Stomach smooth muscle (tissue), 2 donors: ENCODE data around the gene EZR.

Experiments used
- H3K27ac ChIP-seq: one replicate; pipeline ENCODE4 v1.7.0; 2013; ENCODE audit warnings: mild to moderate bottlenecking, low read length, inconsistent platforms
- H3K27me3 ChIP-seq, 2 donors: one replicate each; pipeline ENCODE4 v1.7.0; 2013; ENCODE audit warnings: low read length in 2 of 2; ENCODE audit not compliant: insufficient read depth in 2 of 2, control insufficient read depth in 1 of 2
- H3K36me3 ChIP-seq, 2 donors: one replicate each; pipeline ENCODE4 v1.7.0; 2013; ENCODE audit warnings: low read length in 2 of 2; ENCODE audit not compliant: control insufficient read depth in 2 of 2, insufficient read depth in 2 of 2
- H3K4me1 ChIP-seq: one replicate; pipeline ENCODE4 v1.7.0; 2013; ENCODE audit warnings: low read length; ENCODE audit not compliant: control insufficient read depth, insufficient read depth
- H3K4me3 ChIP-seq, 2 donors: one replicate each; pipeline ENCODE4 v1.7.0; 2013; ENCODE audit warnings: low read length in 2 of 2
- H3K9ac ChIP-seq, 2 donors: one replicate each; pipeline ENCODE4 v1.7.0; 2013; ENCODE audit warnings: low read length in 2 of 2, mild to moderate bottlenecking in 1 of 2
- H3K9me3 ChIP-seq, 2 donors: one replicate each; pipeline ENCODE4 v1.7.0; 2013; ENCODE audit warnings: low read length in 2 of 2; ENCODE audit not compliant: control insufficient read depth in 2 of 2
- donor health status: healthy.
- donor health status: Pancreatic carcinoma.

The EZR gene

GRCh38 chr6:158744986-158745430 lies 74.2 kb downstream of the EZR start:
- no peak overlapping the region for H3K4me3 ChIP-seq
- H3K27ac ChIP-seq, result no peak overlapping the region
- H3K9ac ChIP-seq, result no peak overlapping the region
- H3K4me1 ChIP-seq, result no peaks in the 10 kb centered on the region
- no peaks in the 10 kb centered on the region for H3K27me3 ChIP-seq
- H3K9me3 ChIP-seq, result no peaks in the 10 kb centered on the region
- H3K36me3 ChIP-seq, result no peaks in the 10 kb centered on the region

DNA sequence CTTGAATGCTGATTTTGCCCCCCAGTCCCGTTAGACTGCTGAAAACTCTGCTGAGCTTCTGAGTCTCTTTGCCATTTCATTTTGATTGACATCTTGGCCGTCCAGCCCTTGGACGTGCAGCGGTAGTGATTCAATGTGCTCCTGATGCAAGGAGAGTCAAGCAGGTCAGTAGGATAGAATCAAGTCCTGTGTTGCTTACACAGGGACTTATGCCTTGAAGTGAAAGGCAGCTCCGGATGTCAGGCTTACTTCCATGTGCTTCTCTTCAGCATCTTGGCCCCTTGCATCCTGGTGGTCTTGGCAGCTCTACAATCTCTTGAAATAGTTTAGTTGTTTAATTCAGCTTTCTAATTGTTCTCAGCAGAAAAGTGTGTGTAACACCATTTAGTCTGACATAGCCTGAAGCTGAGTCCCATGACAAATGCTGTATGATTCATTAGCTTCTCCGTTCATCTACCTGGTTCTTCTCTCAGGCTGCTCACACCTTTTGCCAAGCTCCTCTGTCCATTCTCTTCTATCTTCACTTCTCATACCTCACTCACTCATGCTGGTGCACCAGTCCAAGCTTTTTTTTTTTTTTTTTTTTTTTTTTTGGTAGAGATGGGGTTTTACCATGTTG lies 76.0 kb downstream of the EZR start:
- H3K27me3 ChIP-seq, result no peaks in the 10 kb centered on the region
- H3K4me3 ChIP-seq, result no peak overlapping the region

DNA sequence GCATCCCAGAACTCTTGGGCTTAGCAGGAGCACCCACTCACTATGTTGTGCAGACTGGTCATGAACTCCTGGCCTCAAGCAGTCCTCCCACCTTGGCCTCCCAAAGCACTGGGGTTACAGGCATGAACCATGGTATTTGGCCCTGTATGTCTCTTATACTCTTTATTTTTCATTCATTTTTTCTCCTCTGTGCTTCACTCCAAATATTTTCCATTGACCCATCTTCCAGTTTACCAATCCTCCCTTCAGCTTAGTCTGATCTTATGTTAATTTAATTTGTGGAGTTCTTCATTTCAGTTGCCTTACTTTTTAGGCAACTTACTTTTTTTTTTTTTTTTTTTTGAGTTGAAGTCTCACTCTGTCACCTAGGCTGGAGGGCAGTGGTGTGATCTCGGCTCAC lies 79.5 kb downstream of the EZR start:
- Histone ChIP-seq H3K36me3 (no peaks in the 10 kb centered on the region), H3K9ac (no peak overlapping the region), H3K27me3 (no peaks in the 10 kb centered on the region), H3K27ac (no peak overlapping the region), H3K4me1 (peaks cover 3% of the 10 kb centered on the region), H3K4me3 (no peak overlapping the region), H3K9me3 (peaks cover 0 to 4% of the 10 kb centered on the region in 2 donors)

More for the DNA sequence above, 76.0 kb downstream of the EZR start:
- no peak overlapping the region for H3K27ac ChIP-seq
- no peaks in the 10 kb centered on the region for H3K36me3 ChIP-seq
- H3K9me3 ChIP-seq, result peaks cover 0 to 4% of the 10 kb centered on the region in 2 donors
- H3K9ac ChIP-seq, result no peak overlapping the region
- no peaks in the 10 kb centered on the region for H3K4me1 ChIP-seq

GRCh38 chr6:158737710-158738615 lies 81.2 kb downstream of the EZR start:
- peaks cover 0 to 2% of the 10 kb centered on the region in 2 donors for H3K36me3 ChIP-seq
- H3K27me3 ChIP-seq, result no peaks in the 10 kb centered on the region
- H3K9ac ChIP-seq, result no peak overlapping the region
- no peak overlapping the region for H3K4me3 ChIP-seq
- peaks cover 3% of the 10 kb centered on the region for H3K4me1 ChIP-seq
- H3K9me3 ChIP-seq, result peaks cover 0 to 4% of the 10 kb centered on the region in 2 donors
- H3K27ac ChIP-seq, result no peak overlapping the region

- Histone ChIP-seq H3K27ac (no peak overlapping the region), H3K9me3 (peaks cover 0 to 4% of the 10 kb centered on the region in 2 donors), H3K4me1 (peaks cover 3% of the 10 kb centered on the region), H3K36me3 (peaks cover 0 to 2% of the 10 kb centered on the region in 2 donors), H3K9ac (no peak overlapping the region), H3K4me3 (no peak overlapping the region), H3K27me3 (no peaks in the 10 kb centered on the region)
Measured at GRCh38 chr6:158737082-158737709, 82.0 kb downstream of the EZR start.

- Histone ChIP-seq H3K27me3 (no peaks in the 10 kb centered on the region), H3K27ac (no peak overlapping the region), H3K4me3 (no peak overlapping the region), H3K9ac (no peak overlapping the region), H3K4me1 (peaks cover 3% of the 10 kb centered on the region), H3K9me3 (peaks cover 0 to 4% of the 10 kb centered on the region in 2 donors), H3K36me3 (peaks cover 0 to 2% of the 10 kb centered on the region in 2 donors)
Measured at GRCh38 chr6:158735009-158735408, 84.2 kb downstream of the EZR start.

DNA sequence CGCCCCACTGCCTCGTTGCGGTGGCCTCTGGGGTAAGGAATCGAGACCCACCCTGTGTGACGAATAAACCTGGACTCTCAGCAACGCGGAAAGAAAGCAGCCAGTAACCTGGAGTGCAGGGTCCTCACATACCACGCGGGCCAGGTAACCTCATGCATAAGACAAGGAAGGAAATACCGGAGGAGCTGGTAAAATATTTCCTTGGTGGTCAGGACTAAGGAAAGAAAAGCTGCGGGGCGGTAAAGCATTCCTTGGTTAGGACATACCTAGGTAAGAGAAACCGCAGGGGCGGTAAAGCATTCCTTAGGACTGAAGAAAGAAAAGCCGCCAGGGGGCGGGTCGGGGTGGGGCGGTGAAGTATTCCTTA lies 88.6 kb downstream of the EZR start:
- Histone ChIP-seq H3K4me1 (no peaks in the 10 kb centered on the region), H3K27ac (no peak overlapping the region), H3K9ac (no peak overlapping the region), H3K4me3 (no peak overlapping the region), H3K9me3 (no peaks in the 10 kb centered on the region), H3K36me3 (peaks cover 0 to 2% of the 10 kb centered on the region in 2 donors), H3K27me3 (no peaks in the 10 kb centered on the region)

- H3K4me3 ChIP-seq, result no peak overlapping the region
- no peaks in the 10 kb centered on the region for H3K9me3 ChIP-seq
- H3K27ac ChIP-seq, result no peak overlapping the region
- H3K36me3 ChIP-seq, result peaks cover 0 to 2% of the 10 kb centered on the region in 2 donors
- no peaks in the 10 kb centered on the region for H3K27me3 ChIP-seq
- H3K4me1 ChIP-seq, result no peaks in the 10 kb centered on the region
- H3K9ac ChIP-seq, result no peak overlapping the region
Measured at GRCh38 chr6:158729906-158730540, 89.1 kb downstream of the EZR start.

DNA sequence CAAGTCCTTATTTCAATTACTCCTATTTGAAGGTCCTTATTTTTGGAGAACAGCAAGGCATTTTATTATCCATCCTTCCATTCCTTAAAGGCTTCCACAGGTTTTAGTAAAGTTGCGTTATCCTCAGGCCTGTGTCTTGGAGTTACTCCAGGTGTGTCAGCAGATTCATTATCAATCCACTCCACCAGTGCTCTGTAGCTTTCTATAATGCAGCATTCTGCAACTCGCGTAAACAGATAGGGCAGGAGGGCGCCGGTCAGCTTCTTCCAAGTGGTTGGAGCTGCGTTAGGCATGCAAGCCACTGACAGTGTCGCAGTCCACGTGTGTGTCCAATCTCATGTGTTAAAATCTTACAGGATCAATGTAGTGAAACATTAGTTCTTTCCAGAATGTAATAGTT lies 93.5 kb downstream of the EZR start:
- Histone ChIP-seq H3K9ac (no peak overlapping the region), H3K27ac (no peak overlapping the region), H3K36me3 (no peaks in the 10 kb centered on the region), H3K9me3 (no peaks in the 10 kb centered on the region), H3K27me3 (no peaks in the 10 kb centered on the region), H3K4me3 (no peak overlapping the region), H3K4me1 (no peaks in the 10 kb centered on the region)

DNA sequence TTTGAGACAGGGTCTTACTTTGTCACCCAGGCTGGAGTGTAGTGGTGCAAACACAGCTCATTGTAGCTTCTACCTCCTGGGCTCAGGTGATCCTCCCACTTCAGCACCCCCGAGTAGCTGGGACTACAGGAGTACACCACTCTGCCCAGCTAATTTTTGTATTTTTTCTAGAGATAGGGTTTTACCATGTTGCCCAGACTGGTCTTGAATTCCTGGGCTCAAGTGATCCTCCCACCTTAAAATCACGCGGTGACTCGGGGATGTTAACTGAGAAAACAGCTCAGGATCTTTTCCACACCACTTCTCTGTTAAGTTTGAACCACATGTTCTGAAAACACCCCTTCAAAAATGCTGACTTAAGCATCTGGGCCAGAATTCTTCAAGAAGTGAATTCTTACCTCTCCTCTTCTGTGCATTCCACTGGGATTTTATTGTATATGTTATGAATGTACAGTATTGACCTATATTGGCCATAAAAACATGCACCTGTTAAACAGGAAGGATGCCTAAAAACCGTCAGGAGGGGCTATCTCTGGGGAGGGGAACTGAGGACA lies 96.9 kb downstream of the EZR start:
- Histone ChIP-seq H3K4me1 (no peaks in the 10 kb centered on the region), H3K27me3 (no peaks in the 10 kb centered on the region), H3K9ac (no peak overlapping the region), H3K36me3 (peaks cover 0 to 2% of the 10 kb centered on the region in 2 donors), H3K9me3 (no peaks in the 10 kb centered on the region), H3K27ac (no peak overlapping the region), H3K4me3 (no peak overlapping the region)
